GM12873 (cell line): ENCODE data around the gene METTL23.

Experiments
- TF ChIP-seq, protein P1 (sequence below): IDR thresholded peaks from 2 replicates; pipeline ENCODE4 v1.5.1; 2012; ENCODE audit warnings: low read depth, mild to moderate bottlenecking, moderate library complexity, low read length, control low read depth; ENCODE audit not compliant: insufficient read depth; ENCODE audit errors: missing control alignments

Gene METTL23, protein sequence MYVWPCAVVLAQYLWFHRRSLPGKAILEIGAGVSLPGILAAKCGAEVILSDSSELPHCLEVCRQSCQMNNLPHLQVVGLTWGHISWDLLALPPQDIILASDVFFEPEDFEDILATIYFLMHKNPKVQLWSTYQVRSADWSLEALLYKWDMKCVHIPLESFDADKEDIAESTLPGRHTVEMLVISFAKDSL

DNA sequence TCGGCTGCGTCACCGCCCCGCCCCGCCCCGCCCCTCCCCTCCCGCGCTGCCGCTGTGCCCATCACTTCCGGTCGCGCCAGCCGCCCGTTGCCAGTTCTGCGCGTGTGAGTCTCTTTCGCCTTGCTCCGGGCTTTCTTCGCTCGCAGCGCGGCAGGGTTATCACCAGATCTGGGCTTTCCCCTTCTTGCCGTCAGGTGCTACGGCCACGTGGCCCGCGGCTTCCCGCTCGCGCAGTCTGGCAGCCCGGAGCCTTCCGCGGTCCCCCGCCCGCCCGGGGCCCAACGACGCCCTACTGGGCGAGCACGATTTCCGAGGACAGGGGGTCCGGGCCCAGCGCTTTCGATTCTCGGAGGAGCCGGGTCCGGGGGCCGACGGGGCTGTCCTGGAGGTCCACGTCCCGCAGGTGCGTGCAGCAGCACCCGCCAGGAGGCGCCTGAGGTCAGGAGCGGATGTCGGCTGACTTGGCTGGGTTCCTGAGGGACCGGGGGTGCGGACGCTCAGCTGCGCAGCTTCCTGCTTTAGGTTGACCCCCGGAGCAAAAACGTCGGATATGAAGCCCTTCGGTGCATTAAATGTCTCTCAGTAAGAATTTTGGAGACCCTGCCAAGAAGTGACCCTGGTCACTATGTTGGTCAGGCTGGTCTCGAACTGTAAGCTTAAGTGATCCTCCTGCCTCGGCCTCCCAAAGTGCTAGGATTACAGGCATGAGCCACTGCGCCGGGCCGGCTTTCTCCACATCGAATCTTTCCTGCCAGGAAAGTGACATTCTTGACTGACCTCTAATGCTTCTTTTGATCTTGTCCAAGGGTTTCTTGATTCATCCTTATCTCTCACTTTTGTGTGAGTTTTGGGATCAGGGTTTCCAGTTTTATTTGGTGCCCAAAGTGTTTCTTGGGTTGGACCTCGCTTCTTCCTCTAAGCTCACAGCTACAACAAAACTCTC, at the start of gene METTL23:
TSS of gene METTL23 (plus strand) at position 64 of the 943 bp plus-strand sequence. CDS start 2,872 bp downstream, outside the sequence.
- TF ChIP-seq, protein P1, sequence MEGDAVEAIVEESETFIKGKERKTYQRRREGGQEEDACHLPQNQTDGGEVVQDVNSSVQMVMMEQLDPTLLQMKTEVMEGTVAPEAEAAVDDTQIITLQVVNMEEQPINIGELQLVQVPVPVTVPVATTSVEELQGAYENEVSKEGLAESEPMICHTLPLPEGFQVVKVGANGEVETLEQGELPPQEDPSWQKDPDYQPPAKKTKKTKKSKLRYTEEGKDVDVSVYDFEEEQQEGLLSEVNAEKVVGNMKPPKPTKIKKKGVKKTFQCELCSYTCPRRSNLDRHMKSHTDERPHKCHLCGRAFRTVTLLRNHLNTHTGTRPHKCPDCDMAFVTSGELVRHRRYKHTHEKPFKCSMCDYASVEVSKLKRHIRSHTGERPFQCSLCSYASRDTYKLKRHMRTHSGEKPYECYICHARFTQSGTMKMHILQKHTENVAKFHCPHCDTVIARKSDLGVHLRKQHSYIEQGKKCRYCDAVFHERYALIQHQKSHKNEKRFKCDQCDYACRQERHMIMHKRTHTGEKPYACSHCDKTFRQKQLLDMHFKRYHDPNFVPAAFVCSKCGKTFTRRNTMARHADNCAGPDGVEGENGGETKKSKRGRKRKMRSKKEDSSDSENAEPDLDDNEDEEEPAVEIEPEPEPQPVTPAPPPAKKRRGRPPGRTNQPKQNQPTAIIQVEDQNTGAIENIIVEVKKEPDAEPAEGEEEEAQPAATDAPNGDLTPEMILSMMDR: peak; percentile 77

DNA sequence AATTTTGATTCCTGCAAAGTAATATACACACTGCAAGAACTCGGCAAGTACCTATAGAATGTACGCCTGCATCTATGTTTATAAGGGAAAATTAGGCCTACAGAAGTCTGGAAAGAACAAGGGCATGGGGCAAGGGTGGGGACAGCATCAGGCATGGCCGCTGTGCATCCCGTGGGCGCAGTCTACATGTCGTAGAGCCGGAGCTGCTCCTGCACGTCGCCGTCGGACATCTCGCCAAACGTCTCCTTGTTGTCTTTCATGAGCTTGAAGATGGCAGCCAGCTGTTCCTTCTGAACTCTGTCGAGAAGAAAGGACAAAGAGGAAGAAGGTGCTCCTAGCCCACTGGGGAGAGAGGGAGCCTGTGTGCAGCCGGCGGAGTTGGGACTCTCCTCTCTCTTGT, 49.2 kb upstream of the METTL23 start:
- TF ChIP-seq, protein P1: no peak

DNA sequence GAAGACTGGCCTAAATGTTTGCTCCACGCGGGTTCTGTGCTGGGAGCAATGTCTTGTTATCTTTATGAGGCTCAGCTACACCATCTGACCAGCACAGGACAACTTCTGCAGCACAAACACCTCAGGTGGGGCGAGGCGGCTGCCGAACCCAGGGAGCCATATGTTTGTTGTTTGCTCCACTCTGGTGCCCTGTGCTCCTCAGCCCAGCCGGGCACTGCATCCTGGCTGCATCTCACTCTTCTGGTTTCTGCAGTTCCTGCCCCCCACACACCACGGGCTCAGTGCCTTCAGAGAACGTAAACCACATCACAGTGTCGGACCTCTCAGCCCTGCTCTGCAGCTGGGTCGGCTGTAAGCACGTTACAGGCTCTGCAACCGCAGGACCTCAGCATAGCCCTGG, 48.3 kb upstream of the METTL23 start:
- TF ChIP-seq, protein P1: no peak

DNA sequence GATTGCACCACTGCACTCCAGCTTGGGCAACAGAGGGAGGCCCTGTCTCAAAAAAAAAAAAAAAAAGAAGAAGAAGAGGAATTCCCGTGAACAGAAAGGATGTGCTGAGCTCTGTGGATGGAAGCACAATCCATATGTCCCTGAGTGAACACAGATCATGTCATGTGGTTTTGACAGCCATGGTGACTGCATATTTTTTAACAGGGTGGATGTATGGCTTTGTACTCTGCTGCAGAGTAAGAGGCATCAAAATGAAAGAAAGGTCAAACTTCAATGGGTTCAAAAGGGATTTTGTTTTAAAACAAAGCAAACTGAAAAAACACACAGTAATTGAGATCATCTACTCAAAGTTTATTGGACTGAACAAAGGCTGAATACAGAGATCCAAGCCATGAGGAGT, 47.4 kb upstream of the METTL23 start:
- TF ChIP-seq, protein P1: no peak

DNA sequence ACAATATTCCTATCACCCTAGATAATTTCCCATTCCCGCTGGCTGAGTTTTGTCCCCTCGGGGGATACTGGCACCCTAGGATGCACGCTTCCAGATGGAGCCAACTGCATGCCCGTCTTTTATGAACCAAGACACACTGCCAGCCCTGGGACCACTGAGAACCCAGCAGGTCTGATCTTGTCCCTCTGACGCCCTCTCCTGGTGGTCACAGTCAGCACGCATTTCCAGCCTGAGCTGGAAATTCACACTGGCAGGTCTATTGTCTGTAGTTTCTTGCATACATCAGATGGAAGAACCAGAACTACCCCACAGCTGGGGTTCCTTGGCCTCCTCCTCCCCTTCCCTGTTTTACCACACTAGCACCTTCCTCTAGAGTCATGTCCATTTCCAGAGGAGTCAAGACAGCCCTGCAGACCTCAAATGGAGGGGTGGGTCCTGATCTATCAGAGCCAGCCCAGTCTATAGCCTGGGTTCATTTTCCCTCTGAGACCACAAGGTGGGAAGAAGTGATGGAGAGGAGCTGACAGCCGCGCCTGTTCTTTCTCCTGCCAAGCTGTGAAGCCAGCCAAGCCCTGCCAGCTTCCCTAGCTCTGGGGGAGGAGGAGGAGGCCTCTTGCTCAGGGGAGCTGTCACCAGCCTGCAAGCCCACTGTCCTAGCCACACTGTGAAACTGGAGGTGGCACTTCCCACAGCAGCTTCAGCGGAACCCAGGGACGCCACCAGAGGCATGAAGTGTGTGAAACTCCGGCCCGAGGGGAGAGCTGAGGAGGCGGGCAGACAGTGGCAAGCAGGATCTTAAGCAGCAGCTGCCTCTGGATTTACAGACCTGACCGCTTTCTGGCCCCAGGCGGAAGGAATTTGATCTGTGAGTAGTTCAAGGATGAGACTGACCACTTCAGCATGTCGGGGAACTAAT, 45.2 kb upstream of the METTL23 start:
- TF ChIP-seq, protein P1: peak; percentile 90

DNA sequence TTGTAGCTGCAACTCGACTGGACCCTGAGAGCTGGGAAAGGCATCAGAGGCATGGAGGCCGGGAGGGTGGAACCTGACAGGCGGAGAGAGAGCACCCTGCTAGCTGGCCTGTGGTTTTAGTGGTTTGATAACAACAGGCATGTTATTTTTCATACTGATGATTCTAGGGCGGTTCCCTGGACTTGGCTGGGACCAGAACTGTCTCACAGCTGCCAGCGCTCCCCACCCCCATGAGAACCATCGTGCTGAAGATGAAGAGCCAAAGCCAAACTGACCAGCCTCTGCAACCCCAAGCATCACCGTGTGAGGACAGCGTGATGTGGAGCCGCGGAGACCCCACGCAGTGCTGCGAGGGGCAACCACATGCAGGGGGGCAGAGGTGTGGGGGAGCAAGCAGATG, 44.3 kb upstream of the METTL23 start:
- TF ChIP-seq, protein P1: no peak
